NCI-H2029 treated with DMSO at 0.1 percent for 48 hours (cell line): ENCODE data around the gene UGT1A10.

Experiments
- DNase-seq: peaks from one replicate; lab custom pipeline; 2025; lab: John Stamatoyannopoulos, UW

The UGT1A10 gene

GRCh38 chr2:233803994-233804393, 167.7 kb downstream of the UGT1A10 start:
- DNase-seq, result no peak

GRCh38 chr2:233807215-233807865, 171.1 kb downstream of the UGT1A10 start:
- DNase-seq, result no peak

GRCh38 chr2:233807966-233808935, 172.0 kb downstream of the UGT1A10 start:
- DNase-seq, result no peak

- DNase-seq, result no peak
These were observed 174.1 kb downstream of the UGT1A10 start for GRCh38 chr2:233810385-233810784.

- DNase-seq, result no peak
These were observed 174.8 kb downstream of the UGT1A10 start for GRCh38 chr2:233811087-233811486.

- no peak for DNase-seq
These were observed 175.5 kb downstream of the UGT1A10 start for GRCh38 chr2:233811732-233812131.

- DNase-seq, result no peak
These were observed 177.2 kb downstream of the UGT1A10 start for GRCh38 chr2:233813236-233814055.

- no peak for DNase-seq
These were observed 178.0 kb downstream of the UGT1A10 start for GRCh38 chr2:233814056-233814835.

GRCh38 chr2:233815861-233816260, 179.6 kb downstream of the UGT1A10 start:
- no peak for DNase-seq

- no peak for DNase-seq
These were observed 180.1 kb downstream of the UGT1A10 start for GRCh38 chr2:233816334-233816733.

GRCh38 chr2:233816771-233817170, 180.5 kb downstream of the UGT1A10 start:
- no peak for DNase-seq

- DNase-seq, result no peak
These were observed 181.2 kb downstream of the UGT1A10 start for GRCh38 chr2:233817361-233817911.

GRCh38 chr2:233817995-233818638, 181.9 kb downstream of the UGT1A10 start:
- no peak for DNase-seq

GRCh38 chr2:233818639-233819621, 182.7 kb downstream of the UGT1A10 start:
- no peak for DNase-seq

GRCh38 chr2:233819884-233820773, 183.9 kb downstream of the UGT1A10 start:
- no peak for DNase-seq

- DNase-seq, result no peak
These were observed 184.5 kb downstream of the UGT1A10 start for GRCh38 chr2:233820774-233821105.

GRCh38 chr2:233821196-233821595, 184.9 kb downstream of the UGT1A10 start:
- DNase-seq, result no peak

GRCh38 chr2:233821709-233822100, 185.5 kb downstream of the UGT1A10 start:
- DNase-seq, result no peak
